Activated CD4-positive, alpha-beta T cell treated with anti-CD3 and anti-CD28 coated beads, Interleukin-2, amount 10 ng/mL, durations not matched to agents 7 days and 5 days (primary cell): ENCODE measurements around the gene SH3PXD2B. TPM values are rescaled to one million over a fixed set of nuclear protein-coding genes. Genes with fewer than 3 reads are reported as not detected.

Experiments used
- CTCF ChIA-PET: fragments of 350-600 bp; sonication (Branson Sonifier 250); formaldehyde crosslinking; loops from one replicate; lab custom pipeline; 2021; ENCODE audit warnings: antibody characterized with exemption; lab: Charles Lee
- POLR2A ChIA-PET: fragments of 350-600 bp; sonication (Branson Sonifier 250); formaldehyde crosslinking; loops from one replicate; lab custom pipeline; 2021; ENCODE audit warnings: antibody characterized with exemption; lab: Charles Lee
- DNase-seq: peaks from one replicate; pipeline ENCODE4 v3.0.0-alpha.2; 2020
- H3K27ac Mint-ChIP-seq: one replicate; pipeline ENCODE4 v1.8.0; 2021; ENCODE audit warnings: mild to moderate bottlenecking, moderate library complexity, mixed read lengths
- H3K27me3 Mint-ChIP-seq: one replicate; pipeline ENCODE4 v1.8.0; 2021; ENCODE audit warnings: mixed read lengths
- H3K36me3 Mint-ChIP-seq: one replicate; pipeline ENCODE4 v1.8.0; 2021; ENCODE audit warnings: low read depth, mixed read lengths
- H3K4me1 Mint-ChIP-seq: one replicate; pipeline ENCODE4 v1.8.0; 2021; ENCODE audit warnings: mixed read lengths
- H3K4me3 Mint-ChIP-seq: one replicate; pipeline ENCODE4 v1.8.0; 2021; ENCODE audit warnings: mild to moderate bottlenecking, moderate library complexity, mixed read lengths
- H3K9me3 Mint-ChIP-seq: one replicate; pipeline ENCODE4 v1.8.0; 2021; ENCODE audit warnings: mixed read lengths
- total RNA-seq, 2 experiments: library from RNA; stranded (reverse); gene quantifications; one replicate each; pipeline ENCODE4 v1.2.3, GENCODE V29; 2021

Gene SH3PXD2B
- total RNA-seq, 2 experiments from 2014 or later: 0.33 to 0.35 TPM

GRCh38 chr5:172455511-172456061 is 1.3 kb upstream of the SH3PXD2B start:
- Mint-ChIP-seq H3K4me1 (peaks cover 14% of the 10 kb centered on the region), H3K27ac (no peak overlapping the region), H3K9me3 (no peaks in the 10 kb centered on the region), H3K4me3 (peak overlapping the region; percentile 17), H3K27me3 (peaks cover 40% of the 10 kb centered on the region), H3K36me3 (no peaks in the 10 kb centered on the region)
- no peak for DNase-seq
- ChIA-PET POLR2A (no interaction called here), CTCF (interaction anchor here (1.1 to 1.3 kb wide), 2 partner anchors 10 to 24 kb away, joined by 3 read pairs; no protein-coding TSS in a partner anchor)

GRCh38 chr5:172455087-172455381 is 709 bp upstream of the SH3PXD2B start:
- H3K27ac Mint-ChIP-seq: no peak overlapping the region
- CTCF ChIA-PET: no interaction called here
- POLR2A ChIA-PET: no interaction called here
- H3K4me1 Mint-ChIP-seq: peaks cover 12% of the 10 kb centered on the region
- DNase-seq: no peak
- H3K4me3 Mint-ChIP-seq: peak overlapping the region; percentile 71
- peaks cover 40% of the 10 kb centered on the region for H3K27me3 Mint-ChIP-seq
- no peaks in the 10 kb centered on the region for H3K36me3 Mint-ChIP-seq
- no peaks in the 10 kb centered on the region for H3K9me3 Mint-ChIP-seq

GRCh38 chr5:172453986-172454357 is 353 bp downstream of the SH3PXD2B start:
- ChIA-PET CTCF (no interaction called here), POLR2A (no interaction called here)
- peak overlapping the region; percentile 65 for H3K4me3 Mint-ChIP-seq
- H3K27ac Mint-ChIP-seq: no peak overlapping the region
- H3K9me3 Mint-ChIP-seq: no peaks in the 10 kb centered on the region
- H3K27me3 Mint-ChIP-seq: peaks cover 40% of the 10 kb centered on the region
- H3K4me1 Mint-ChIP-seq: peaks cover 12% of the 10 kb centered on the region
- no peaks in the 10 kb centered on the region for H3K36me3 Mint-ChIP-seq
- no peak for DNase-seq

GRCh38 chr5:172453206-172453985 is 929 bp downstream of the SH3PXD2B start:
- H3K4me1 Mint-ChIP-seq: peaks cover 12% of the 10 kb centered on the region
- POLR2A ChIA-PET: no interaction called here
- no peaks in the 10 kb centered on the region for H3K36me3 Mint-ChIP-seq
- H3K4me3 Mint-ChIP-seq: peak overlapping the region; percentile 65
- H3K9me3 Mint-ChIP-seq: no peaks in the 10 kb centered on the region
- DNase-seq: no peak
- CTCF ChIA-PET: interaction anchor here (1.2 to 2.0 kb wide), 3 partner anchors 7 to 242 kb away, joined by 3 to 15 read pairs (median 9); no protein-coding TSS in a partner anchor
- no peak overlapping the region for H3K27ac Mint-ChIP-seq
- peaks cover 41% of the 10 kb centered on the region for H3K27me3 Mint-ChIP-seq

- ChIA-PET CTCF (interaction anchor here (0.6 to 2.0 kb wide), 7 partner anchors 8 to 458 kb away, joined by 3 to 15 read pairs (median 5); no protein-coding TSS in a partner anchor), POLR2A (no interaction called here)
- Mint-ChIP-seq H3K27me3 (peaks cover 45% of the 10 kb centered on the region), H3K9me3 (no peaks in the 10 kb centered on the region), H3K4me1 (peaks cover 12% of the 10 kb centered on the region), H3K27ac (no peak overlapping the region), H3K36me3 (no peaks in the 10 kb centered on the region), H3K4me3 (peak overlapping the region; percentile 65)
- DNase-seq: no peak
These were observed 1.7 kb downstream of the SH3PXD2B start for GRCh38 chr5:172452398-172453205.

- ChIA-PET POLR2A (no interaction called here), CTCF (interaction anchor here (0.6 to 2.0 kb wide), 10 partner anchors 9 to 641 kb away, joined by 3 to 15 read pairs (median 3); no protein-coding TSS in a partner anchor)
- no peak for DNase-seq
- no peak overlapping the region for H3K27ac Mint-ChIP-seq
- H3K9me3 Mint-ChIP-seq: no peaks in the 10 kb centered on the region
- peaks cover 12% of the 10 kb centered on the region for H3K4me1 Mint-ChIP-seq
- H3K27me3 Mint-ChIP-seq: peaks cover 43% of the 10 kb centered on the region
- no peak overlapping the region for H3K4me3 Mint-ChIP-seq
- no peaks in the 10 kb centered on the region for H3K36me3 Mint-ChIP-seq
These were observed 2.5 kb downstream of the SH3PXD2B start for GRCh38 chr5:172451771-172452197.

GRCh38 chr5:172450861-172451695 is 3.2 kb downstream of the SH3PXD2B start:
- Mint-ChIP-seq H3K36me3 (no peaks in the 10 kb centered on the region), H3K27ac (no peak overlapping the region), H3K9me3 (no peaks in the 10 kb centered on the region), H3K4me1 (peaks cover 12% of the 10 kb centered on the region), H3K27me3 (peaks cover 44% of the 10 kb centered on the region), H3K4me3 (no peak overlapping the region)
- POLR2A ChIA-PET: no interaction called here
- CTCF ChIA-PET: interaction anchor here (0.7 to 2.0 kb wide), 9 partner anchors 10 to 456 kb away, joined by 3 to 15 read pairs (median 3); no protein-coding TSS in a partner anchor
- DNase-seq: peak; percentile 54

GRCh38 chr5:172450453-172450852 is 3.9 kb downstream of the SH3PXD2B start:
- no peak for DNase-seq
- ChIA-PET POLR2A (no interaction called here), CTCF (interaction anchor here (0.6 to 1.3 kb wide), 4 partner anchors 248 to 704 kb away, joined by 3 read pairs; no protein-coding TSS in a partner anchor)
- H3K27me3 Mint-ChIP-seq: peaks cover 42% of the 10 kb centered on the region
- H3K27ac Mint-ChIP-seq: no peak overlapping the region
- H3K9me3 Mint-ChIP-seq: no peaks in the 10 kb centered on the region
- H3K36me3 Mint-ChIP-seq: no peaks in the 10 kb centered on the region
- no peak overlapping the region for H3K4me3 Mint-ChIP-seq
- H3K4me1 Mint-ChIP-seq: peaks cover 12% of the 10 kb centered on the region

GRCh38 chr5:172448999-172449398 is 5.3 kb downstream of the SH3PXD2B start:
- no peaks in the 10 kb centered on the region for H3K9me3 Mint-ChIP-seq
- peaks cover 10% of the 10 kb centered on the region for H3K4me1 Mint-ChIP-seq
- ChIA-PET CTCF (no interaction called here), POLR2A (no interaction called here)
- H3K4me3 Mint-ChIP-seq: no peak overlapping the region
- no peak overlapping the region for H3K27ac Mint-ChIP-seq
- H3K27me3 Mint-ChIP-seq: peaks cover 39% of the 10 kb centered on the region
- no peaks in the 10 kb centered on the region for H3K36me3 Mint-ChIP-seq
- DNase-seq: no peak

- Mint-ChIP-seq H3K36me3 (no peaks in the 10 kb centered on the region), H3K4me1 (peaks cover 11% of the 10 kb centered on the region), H3K4me3 (no peak overlapping the region), H3K9me3 (no peaks in the 10 kb centered on the region), H3K27me3 (peaks cover 30% of the 10 kb centered on the region), H3K27ac (no peak overlapping the region)
- ChIA-PET POLR2A (no interaction called here), CTCF (interaction anchor here (1.3 to 1.4 kb wide), 2 partner anchors 10 to 248 kb away, joined by 3 read pairs; no protein-coding TSS in a partner anchor)
- no peak for DNase-seq
These were observed 6.5 kb downstream of the SH3PXD2B start for GRCh38 chr5:172447646-172448365.

GRCh38 chr5:172446336-172447051 is 7.8 kb downstream of the SH3PXD2B start:
- Mint-ChIP-seq H3K9me3 (no peaks in the 10 kb centered on the region), H3K27me3 (peaks cover 23% of the 10 kb centered on the region), H3K27ac (no peak overlapping the region), H3K4me3 (no peak overlapping the region), H3K36me3 (no peaks in the 10 kb centered on the region), H3K4me1 (peaks cover 11% of the 10 kb centered on the region)
- DNase-seq: no peak
- CTCF ChIA-PET: interaction anchor here (0.8 to 1.4 kb wide), 5 partner anchors 8 to 249 kb away, joined by 3 to 4 read pairs (median 3); no protein-coding TSS in a partner anchor
- POLR2A ChIA-PET: no interaction called here
